Body of pancreas (tissue), 4 donors: ENCODE measurements around the gene PDE3A.

Experiments used
- CTCF ChIP-seq, 7 experiments: fragments of 450-650 bp in 4 of 7; fragments of 200-600 bp in 3 of 7; sonication (generic) in 3 of 7; IDR thresholded peaks; one replicate each; pipeline ENCODE4 v1.5.1; 2016 to 2019; ENCODE audit warnings: antibody characterized with exemption in 7 of 7
- POLR2A ChIP-seq, 3 donors: fragments of 450-650 bp; IDR thresholded peaks; one replicate each; pipeline ENCODE4 v1.6.1; 2016; ENCODE audit warnings: antibody characterized with exemption in 3 of 3, mild to moderate bottlenecking in 2 of 3

GRCh38 chr12:20629414-20630156, 261.2 kb downstream of the PDE3A start:
- TF ChIP-seq POLR2A (IDR thresholded peaks at IDR 0.05): no peak
- no peak for TF ChIP-seq CTCF (IDR thresholded peaks at IDR 0.05)
